ENCODE results near the gene MAP2K4.

MAP2K4 gene

GRCh38 chr17:12058535-12058934 is 37.9 kb downstream of the MAP2K4 start:
- H2BK15ac ChIP-seq (ENCODE audit: low read depth, poor library complexity, severe bottlenecking), result no peak overlapping the region
- H3K23ac ChIP-seq (ENCODE audit: low read length in 2 of 2), result no peak overlapping the region
- H3K4me2 ChIP-seq (ENCODE audit: low read length, poor library complexity, severe bottlenecking), result no peak overlapping the region
- no peak overlapping the region for H3K18ac ChIP-seq (ENCODE audit: low read depth in 1 of 2, low read length in 2 of 2)
- no peak overlapping the region for H2AK5ac ChIP-seq (ENCODE audit: low read length, severe bottlenecking)
- no peak overlapping the region for H3K9ac ChIP-seq (ENCODE audit: low read length)
- no peaks in the 10 kb centered on the region for H3K27me3 ChIP-seq (ENCODE audit: control insufficient read depth in 1 of 2, insufficient read depth in 1 of 2, low read length in 2 of 2)
- DNase-seq, result no peak
- no peak overlapping the region for H4K91ac ChIP-seq (ENCODE audit: low read length)
- H3K36me3 ChIP-seq (ENCODE audit: control insufficient read depth in 1 of 2, insufficient read depth in 2 of 2, low read depth in 1 of 2, low read length in 2 of 2), result peaks cover 3 to 6% of the 10 kb centered on the region in 2 experiments
- H2BK5ac ChIP-seq (ENCODE audit: low read depth, low read length, poor library complexity, severe bottlenecking), result no peak overlapping the region
- H3K79me1 ChIP-seq (replicated peaks; ENCODE audit: low read length, poor library complexity, severe bottlenecking), result peaks cover 8% of the 10 kb centered on the region
- H4K8ac ChIP-seq (ENCODE audit: low read length), result no peak overlapping the region
- H3K4me1 ChIP-seq (ENCODE audit: control insufficient read depth, insufficient read depth, low read depth, low read length), result no peaks in the 10 kb centered on the region
- H3K27ac ChIP-seq (ENCODE audit: low read length, poor library complexity, severe bottlenecking), result no peak overlapping the region
- no peak overlapping the region for H3K14ac ChIP-seq (ENCODE audit: low read length in 2 of 2)
- H3K4me3 ChIP-seq (ENCODE audit: insufficient read depth in 1 of 2, low read depth in 1 of 2, low read length in 2 of 2), result no peak overlapping the region
- no peak overlapping the region for H2BK12ac ChIP-seq (ENCODE audit: low read length in 2 of 2)
- no peak overlapping the region for H3K4ac ChIP-seq (ENCODE audit: low read depth in 1 of 2, low read length in 2 of 2)
- no peak overlapping the region for H2AFZ ChIP-seq (ENCODE audit: low read depth, low read length)
- H2BK120ac ChIP-seq (ENCODE audit: low read depth, low read length), result no peak overlapping the region
- H3K9me3 ChIP-seq (ENCODE audit: control insufficient read depth, low read length), result no peaks in the 10 kb centered on the region

GRCh38 chr17:12062249-12062648 is 41.6 kb downstream of the MAP2K4 start:
- Histone ChIP-seq H3K9me3 (ENCODE audit: control insufficient read depth, low read length) (peaks cover 9% of the 10 kb centered on the region), H3K14ac (ENCODE audit: low read length in 2 of 2) (no peak overlapping the region), H4K91ac (ENCODE audit: low read length) (no peak overlapping the region), H3K18ac (ENCODE audit: low read depth in 1 of 2, low read length in 2 of 2) (no peak overlapping the region), H3K23ac (ENCODE audit: low read length in 2 of 2) (no peak overlapping the region), H2BK12ac (ENCODE audit: low read length in 2 of 2) (no peak overlapping the region), H4K8ac (ENCODE audit: low read length) (no peak overlapping the region), H2BK120ac (ENCODE audit: low read depth, low read length) (no peak overlapping the region), H3K4me1 (ENCODE audit: control insufficient read depth, insufficient read depth, low read depth, low read length) (no peaks in the 10 kb centered on the region), H2BK15ac (ENCODE audit: low read depth, poor library complexity, severe bottlenecking) (no peak overlapping the region), H3K9ac (ENCODE audit: low read length) (no peak overlapping the region), H3K27me3 (ENCODE audit: control insufficient read depth in 1 of 2, insufficient read depth in 1 of 2, low read length in 2 of 2) (no peaks in the 10 kb centered on the region), H3K36me3 (ENCODE audit: control insufficient read depth in 1 of 2, insufficient read depth in 2 of 2, low read depth in 1 of 2, low read length in 2 of 2) (peaks cover 8 to 17% of the 10 kb centered on the region in 2 experiments), H2AK5ac (ENCODE audit: low read length, severe bottlenecking) (no peak overlapping the region), H2AFZ (ENCODE audit: low read depth, low read length) (no peak overlapping the region), H2BK5ac (ENCODE audit: low read depth, low read length, poor library complexity, severe bottlenecking) (no peak overlapping the region), H3K27ac (ENCODE audit: low read length, poor library complexity, severe bottlenecking) (no peak overlapping the region), H3K79me1 (replicated peaks; ENCODE audit: low read length, poor library complexity, severe bottlenecking) (peaks cover 16% of the 10 kb centered on the region), H3K4me3 (ENCODE audit: insufficient read depth in 1 of 2, low read depth in 1 of 2, low read length in 2 of 2) (no peak overlapping the region), H3K4ac (ENCODE audit: low read depth in 1 of 2, low read length in 2 of 2) (no peak overlapping the region), H3K4me2 (ENCODE audit: low read length, poor library complexity, severe bottlenecking) (no peak overlapping the region)
- WGBS, result 89% methylated on average over 2 of the region's 3 CpGs
- DNase-seq, result no peak

GRCh38 chr17:12064395-12064794 is 43.7 kb downstream of the MAP2K4 start:
- Histone ChIP-seq H3K4me3 (ENCODE audit: insufficient read depth in 1 of 2, low read depth in 1 of 2, low read length in 2 of 2) (no peak overlapping the region), H2BK15ac (ENCODE audit: low read depth, poor library complexity, severe bottlenecking) (no peak overlapping the region), H3K4ac (ENCODE audit: low read depth in 1 of 2, low read length in 2 of 2) (no peak overlapping the region), H3K79me1 (replicated peaks; ENCODE audit: low read length, poor library complexity, severe bottlenecking) (peaks cover 21% of the 10 kb centered on the region), H3K9ac (ENCODE audit: low read length) (no peak overlapping the region), H3K18ac (ENCODE audit: low read depth in 1 of 2, low read length in 2 of 2) (no peak overlapping the region), H2AFZ (ENCODE audit: low read depth, low read length) (no peak overlapping the region), H2BK12ac (ENCODE audit: low read length in 2 of 2) (no peak overlapping the region), H3K4me1 (ENCODE audit: control insufficient read depth, insufficient read depth, low read depth, low read length) (no peaks in the 10 kb centered on the region), H3K27ac (ENCODE audit: low read length, poor library complexity, severe bottlenecking) (no peak overlapping the region), H3K4me2 (ENCODE audit: low read length, poor library complexity, severe bottlenecking) (no peak overlapping the region), H3K14ac (ENCODE audit: low read length in 2 of 2) (no peak overlapping the region), H4K8ac (ENCODE audit: low read length) (no peak overlapping the region), H3K9me3 (ENCODE audit: control insufficient read depth, low read length) (peaks cover 9% of the 10 kb centered on the region), H2BK120ac (ENCODE audit: low read depth, low read length) (no peak overlapping the region), H4K91ac (ENCODE audit: low read length) (no peak overlapping the region), H3K27me3 (ENCODE audit: control insufficient read depth in 1 of 2, insufficient read depth in 1 of 2, low read length in 2 of 2) (no peaks in the 10 kb centered on the region), H3K36me3 (ENCODE audit: control insufficient read depth in 1 of 2, insufficient read depth in 2 of 2, low read depth in 1 of 2, low read length in 2 of 2) (peaks cover 8 to 22% of the 10 kb centered on the region in 2 experiments), H2AK5ac (ENCODE audit: low read length, severe bottlenecking) (no peak overlapping the region), H2BK5ac (ENCODE audit: low read depth, low read length, poor library complexity, severe bottlenecking) (no peak overlapping the region), H3K23ac (ENCODE audit: low read length in 2 of 2) (no peak overlapping the region)
- WGBS, result no CpG with 5 or more reads among the region's 2 CpGs
- DNase-seq, result no peak

GRCh38 chr17:12067485-12067884 is 46.8 kb downstream of the MAP2K4 start:
- Histone ChIP-seq H2BK15ac (ENCODE audit: low read depth, poor library complexity, severe bottlenecking) (no peak overlapping the region), H3K36me3 (ENCODE audit: control insufficient read depth in 1 of 2, insufficient read depth in 2 of 2, low read depth in 1 of 2, low read length in 2 of 2) (peaks cover 6 to 30% of the 10 kb centered on the region in 2 experiments), H3K4me1 (ENCODE audit: control insufficient read depth, insufficient read depth, low read depth, low read length) (no peaks in the 10 kb centered on the region), H3K4me2 (ENCODE audit: low read length, poor library complexity, severe bottlenecking) (no peak overlapping the region), H3K9ac (ENCODE audit: low read length) (no peak overlapping the region), H2BK5ac (ENCODE audit: low read depth, low read length, poor library complexity, severe bottlenecking) (no peak overlapping the region), H3K27ac (ENCODE audit: low read length, poor library complexity, severe bottlenecking) (no peak overlapping the region), H3K4me3 (ENCODE audit: insufficient read depth in 1 of 2, low read depth in 1 of 2, low read length in 2 of 2) (no peak overlapping the region), H3K27me3 (ENCODE audit: control insufficient read depth in 1 of 2, insufficient read depth in 1 of 2, low read length in 2 of 2) (no peaks in the 10 kb centered on the region), H2BK12ac (ENCODE audit: low read length in 2 of 2) (no peak overlapping the region), H2AK5ac (ENCODE audit: low read length, severe bottlenecking) (no peak overlapping the region), H3K18ac (ENCODE audit: low read depth in 1 of 2, low read length in 2 of 2) (no peak overlapping the region), H2BK120ac (ENCODE audit: low read depth, low read length) (no peak overlapping the region), H4K8ac (ENCODE audit: low read length) (no peak overlapping the region), H3K4ac (ENCODE audit: low read depth in 1 of 2, low read length in 2 of 2) (no peak overlapping the region), H3K14ac (ENCODE audit: low read length in 2 of 2) (no peak overlapping the region), H3K23ac (ENCODE audit: low read length in 2 of 2) (no peak overlapping the region), H4K91ac (ENCODE audit: low read length) (no peak overlapping the region), H2AFZ (ENCODE audit: low read depth, low read length) (no peak overlapping the region), H3K79me1 (replicated peaks; ENCODE audit: low read length, poor library complexity, severe bottlenecking) (peaks cover 18% of the 10 kb centered on the region), H3K9me3 (ENCODE audit: control insufficient read depth, low read length) (peaks cover 9% of the 10 kb centered on the region)
- 100% methylated on average over 2 of the region's 2 CpGs for WGBS
- DNase-seq, result no peak
